T-helper 2 cell treated with Interferon-gamma antibody and Interleukin-4, amounts not matched to agents 100 ng/mL and 5 ng/mL, for 36 hours (primary cell): ENCODE data around the gene SYNE1. TPM values are rescaled to one million over a fixed set of nuclear protein-coding genes. Genes with fewer than 3 reads are reported as not detected.
"Not testable (repeated sequence)": the region's sequence is repeated elsewhere in the genome, so short reads cannot be mapped to it uniquely, and the experiment has no call there.

ENCODE experiments used
- intact Hi-C: fragments of 100-400 bp; cut with micrococcal nuclease; formaldehyde crosslinking; loops from one replicate; pipeline ENCODE4 v1.15.1; 2023
- total RNA-seq: library from RNA; stranded (reverse); gene quantifications from 2 replicates; pipeline ENCODE4 v1.2.3, GENCODE V29; 2022

SYNE1 gene
- total RNA-seq, 1 donor from 2014 or later, result 55.0 TPM

GRCh38 chr6:152161501-152161900 is 475.7 kb downstream of the SYNE1 start:
- intact Hi-C loops, result no loop called here

- intact Hi-C loops, result no loop called here
Observed at GRCh38 chr6:152160346-152160745, 476.8 kb downstream of the SYNE1 start.

- intact Hi-C loops, result no loop called here
Observed at GRCh38 chr6:152155792-152156191, 481.4 kb downstream of the SYNE1 start.

- intact Hi-C loops, result no loop called here
Observed at GRCh38 chr6:152154559-152155356, 482.4 kb downstream of the SYNE1 start.

GRCh38 chr6:152151920-152152319 is 485.2 kb downstream of the SYNE1 start:
- intact Hi-C loops, result no loop called here

- intact Hi-C loops, result no loop called here
Observed at GRCh38 chr6:152150196-152150595, 487.0 kb downstream of the SYNE1 start.

- intact Hi-C loops, result no loop called here
Observed at GRCh38 chr6:152148412-152148811, 488.8 kb downstream of the SYNE1 start.

- intact Hi-C loops, result no loop called here
Observed at GRCh38 chr6:152147269-152147668, 489.9 kb downstream of the SYNE1 start.

- intact Hi-C loops, result no loop called here
Observed at GRCh38 chr6:152146385-152146784, 490.8 kb downstream of the SYNE1 start.

- intact Hi-C loops, result no loop called here
Observed at GRCh38 chr6:152143359-152143758, 493.8 kb downstream of the SYNE1 start.

- intact Hi-C loops, result no loop called here
Observed at GRCh38 chr6:152142105-152142504, 495.1 kb downstream of the SYNE1 start.

GRCh38 chr6:152138344-152138743 is 498.8 kb downstream of the SYNE1 start:
- intact Hi-C loops, result not testable (repeated sequence)

GRCh38 chr6:152136449-152136825 is 500.7 kb downstream of the SYNE1 start:
- intact Hi-C loops, result no loop called here

GRCh38 chr6:152135755-152136448 is 501.3 kb downstream of the SYNE1 start:
- intact Hi-C loops, result no loop called here

GRCh38 chr6:152130441-152130840 is 506.7 kb downstream of the SYNE1 start:
- intact Hi-C loops, result no loop called here

GRCh38 chr6:152129691-152130151 is 507.4 kb downstream of the SYNE1 start:
- intact Hi-C loops, result loop anchor here (10.0 kb wide), 1 partner anchor 685 kb away; no protein-coding TSS in a partner anchor

GRCh38 chr6:152127432-152128165 is 509.6 kb downstream of the SYNE1 start:
- intact Hi-C loops, result loop anchor here (10.0 kb wide), 1 partner anchor 683 kb away; no protein-coding TSS in a partner anchor

GRCh38 chr6:152124429-152125074 is 512.6 kb downstream of the SYNE1 start:
- intact Hi-C loops, result loop anchor here (2.0 to 10.0 kb wide), 3 partner anchors 360 to 680 kb away; no protein-coding TSS in a partner anchor

- intact Hi-C loops, result loop anchor here (5.0 to 10.0 kb wide), 2 partner anchors 446 to 678 kb away; no protein-coding TSS in a partner anchor
Observed at GRCh38 chr6:152123076-152123475, 514.1 kb downstream of the SYNE1 start.

GRCh38 chr6:152122434-152122833 is 514.7 kb downstream of the SYNE1 start:
- intact Hi-C loops, result loop anchor here (5.0 to 10.0 kb wide), 2 partner anchors 445 to 678 kb away; no protein-coding TSS in a partner anchor

- intact Hi-C loops, result loop anchor here (5.0 to 10.0 kb wide), 2 partner anchors 445 to 677 kb away; no protein-coding TSS in a partner anchor
Observed at GRCh38 chr6:152121910-152122309, 515.3 kb downstream of the SYNE1 start.
